K562 (cell line): ENCODE data around the gene SH3GLB2. TPM values are rescaled to one million over a fixed set of nuclear protein-coding genes. Genes with fewer than 3 reads are reported as not detected.

ENCODE experiments used
- ATAC-seq: fragments of 200-7000 bp; cut with Tn5 transposase; 3 replicates; pipeline ENCODE4 v1.9.1; 2020; ENCODE audit warnings: moderate library complexity
- BruUV-seq: library from RNA; stranded (reverse); fragments of 400-500 nt; replicated peaks from 2 replicates; lab custom pipeline; 2021; lab: Mats Ljungman, UMichigan
- CTCF ChIA-PET: fragments of 300-600 bp; formaldehyde crosslinking; extraction: SDS; loops from one replicate; lab custom pipeline; 2021; ENCODE audit warnings: low intra/inter-chr PET ratio; lab: Yijun Ruan, JAX
- POLR2A ChIA-PET: fragments of 300-600, 350-650 bp; sonication (Branson Sonifier 250); formaldehyde crosslinking; extraction: SDS; loops from one replicate; lab custom pipeline; 2021; ENCODE audit warnings: antibody characterized with exemption, inconsistent platforms; lab: Yijun Ruan, JAX
- DNase-seq, 4 experiments: peaks; one replicate each; pipeline versions ENCODE4 v3.0.0 to v3.0.0-alpha.2; 2011 to 2018; ENCODE audit warnings: low spot score in 3 of 4, mixed read lengths in 3 of 4; ENCODE audit errors: extremely low read depth in 1 of 4
- FAIRE-seq: peaks from 2 replicates; lab custom pipeline; 2011; peaks lifted over from hg19 to GRCh38; lab: Jason Lieb, UNC
- H2AFZ ChIP-seq: 2 replicates; pipeline ENCODE4 v1.6.0; 2011; ENCODE audit warnings: low read depth, low read length, control low read depth, inconsistent platforms
- H3K27ac ChIP-seq: fragments of 200-600 bp; 3 replicates; pipeline ENCODE4 v1.8.0; 2011; ENCODE audit warnings: low read depth, mild to moderate bottlenecking, control low read depth, inconsistent platforms, low read length, moderate library complexity, mixed read lengths; ENCODE audit errors: extremely low read depth
- H3K27me3 ChIP-seq, 2 experiments: fragments of 300-600 bp in 1 of 2; 2 replicates in 1 of 2; 3 replicates in 1 of 2; pipeline versions ENCODE4 v1.6.0 to v1.8.0; 2011; ENCODE audit warnings: inconsistent platforms in 2 of 2, low read length in 2 of 2, mild to moderate bottlenecking in 1 of 2, mixed read lengths in 1 of 2, moderate library complexity in 1 of 2; ENCODE audit not compliant: control insufficient read depth in 2 of 2, insufficient read depth in 2 of 2
- H3K36me3 ChIP-seq: fragments of 300-600 bp; 3 replicates; pipeline ENCODE4 v1.8.0; 2011; ENCODE audit warnings: mild to moderate bottlenecking, low read length, inconsistent platforms; ENCODE audit not compliant: control insufficient read depth, insufficient read depth
- H3K4me1 ChIP-seq, 2 experiments: fragments of 200-600 bp in 1 of 2; replicated peaks in 1 of 2; 2 replicates in 1 of 2; 3 replicates in 1 of 2; pipeline versions ENCODE4 v1.5.1 to v1.8.0; 2011; ENCODE audit warnings: inconsistent platforms in 2 of 2, low read length in 2 of 2, mild to moderate bottlenecking in 1 of 2, mixed read lengths in 1 of 2, moderate library complexity in 1 of 2; ENCODE audit not compliant: control insufficient read depth in 2 of 2, insufficient read depth in 2 of 2
- H3K4me2 ChIP-seq: 2 replicates; pipeline ENCODE4 v1.6.1; 2011; ENCODE audit warnings: low read length, control low read depth, inconsistent platforms, mixed read lengths; ENCODE audit not compliant: insufficient read depth
- H3K4me3 ChIP-seq: fragments of 200-600 bp; sonication (generic), shearing (Covaris generic); 2 replicates; pipeline ENCODE4 v1.5.1; 2016; ENCODE audit warnings: control low read depth, inconsistent platforms
- H3K79me2 ChIP-seq: fragments of 200-600 bp; 3 replicates; pipeline ENCODE4 v1.8.0; 2011; ENCODE audit warnings: low read length, inconsistent platforms; ENCODE audit not compliant: control insufficient read depth, insufficient read depth
- H3K9ac ChIP-seq, 2 experiments: 2 replicates each; pipeline versions ENCODE4 v1.6.0 to v1.6.1; 2011; ENCODE audit warnings: low read depth in 2 of 2, low read length in 2 of 2, control low read depth in 1 of 2, inconsistent platforms in 1 of 2, mild to moderate bottlenecking in 1 of 2, mixed read lengths in 1 of 2; ENCODE audit not compliant: insufficient read depth in 1 of 2
- H3K9me1 ChIP-seq: one replicate; pipeline ENCODE4 v1.6.0; 2011; ENCODE audit warnings: inconsistent platforms, mild to moderate bottlenecking, low read length, moderate library complexity; ENCODE audit not compliant: control insufficient read depth, insufficient read depth
- H3K9me3 ChIP-seq: replicated peaks from 2 replicates; pipeline ENCODE4 v1.5.1; 2011; ENCODE audit warnings: low read depth, low read length, inconsistent platforms; ENCODE audit not compliant: control insufficient read depth, insufficient read depth
- H4K20me1 ChIP-seq: replicated peaks from 2 replicates; pipeline ENCODE4 v1.6.1; 2011; ENCODE audit warnings: low read length, inconsistent platforms, mixed read lengths; ENCODE audit not compliant: control insufficient read depth, insufficient read depth
- ARID3A ChIP-seq: IDR thresholded peaks from 2 replicates; pipeline ENCODE4 v1.6.1; 2012; ENCODE audit warnings: low read depth, low read length, improper control_type of control experiment, borderline replicate concordance
- CEBPB ChIP-seq: fragments of 450-650 bp; IDR thresholded peaks from 2 replicates; pipeline ENCODE4 v1.6.1; 2016; ENCODE audit warnings: missing genetic modification characterization, missing compliant biosample characterization
- CTBP1 ChIP-seq: fragments of 450-650 bp; IDR thresholded peaks from 2 replicates; pipeline ENCODE4 v1.6.1; 2016; ENCODE audit warnings: borderline replicate concordance
- DIDO1 ChIP-seq: fragments of 450-650 bp; IDR thresholded peaks from 2 replicates; pipeline ENCODE4 v1.6.1; 2016; ENCODE audit warnings: low read depth, missing biosample characterization, missing genetic modification characterization
- FOXK1 ChIP-seq: sonication (generic); formaldehyde crosslinking; IDR thresholded peaks from 2 replicates; pipeline ENCODE4 v1.8.0; 2022; ENCODE audit warnings: missing genetic modification reagents, mild to moderate bottlenecking, borderline replicate concordance
- U2AF2 ChIP-seq: fragments of 200-400 bp; formaldehyde crosslinking; optimal IDR thresholded peaks from 2 replicates; pipeline ENCODE3; 2017; ENCODE audit warnings: low read depth, mild to moderate bottlenecking, low read length
- VEZF1 ChIP-seq: fragments of 200-800 bp; sonication (Bioruptor generic); IDR thresholded peaks from 2 replicates; pipeline ENCODE4 v1.6.1; 2017; ENCODE audit warnings: missing genetic modification characterization, missing compliant biosample characterization
- WGBS: fragments of 100-300 bp; shearing (Covaris generic); methylation state at CpG from one replicate; pipeline ENCODE4 v1.1.6; 2016; ENCODE audit warnings: low coverage, mixed read lengths; ENCODE audit not compliant: insufficient coverage; ENCODE audit errors: missing lambda C conversion rate; 5-methylcytosine and 5-hydroxymethylcytosine counted together
- in situ Hi-C: fragments of 300-500 bp; cut with MboI; formaldehyde crosslinking; loops from 4 replicates; pipeline ENCODE4 v1.15.0; 2018; ENCODE audit warnings: inconsistent platforms, mixed read lengths
- intact Hi-C: fragments of 100-400 bp; cut with micrococcal nuclease; formaldehyde crosslinking; loops from 2 replicates; pipeline ENCODE4 v1.14.2; 2022
- polyA plus RNA-seq, 8 experiments: library from polyadenylated mRNA; depleted of rRNA in 4 of 8; stranded (reverse) in 5 of 8; unstranded in 3 of 8; fragments of >200 nt; fragmentation: Nextera tagmentation in 2 of 8; fragmentation: Illumina TruSeq in 1 of 8; extraction: Ambion mirVana in 2 of 8; extraction: Trizol in 1 of 8; gene quantifications; 2 replicates each; pipeline versions ENCODE4 v1.2.1 to v1.2.3, GENCODE V29; 2011 to 2014; ENCODE audit warnings: inconsistent platforms in 1 of 8, missing spikeins in 1 of 8
- total RNA-seq, 7 experiments: library from RNA; depleted of rRNA in 6 of 7; stranded (reverse); fragments of >200 nt in 6 of 7; fragmentation: Illumina TruSeq in 2 of 7; extraction: Trizol in 2 of 7; gene quantifications; 2 replicates each; pipeline versions ENCODE4 v1.2.1 to v1.2.3, GENCODE V29; 2011 to 2021; ENCODE audit warnings: low replicate concordance in 1 of 7

The SH3GLB2 gene
- total and polyA plus RNA-seq, 9 of the 15 experiments (the other 6 are each of a cell fraction or from before 2014, with no cell fraction given): 0.20 to 118 (median 58.8) TPM

- no TSS peak for BruUV-seq
- no peaks in the 10 kb centered on the region for H3K9me3 ChIP-seq
- no peak for TF ChIP-seq DIDO1 (tag)
- TF ChIP-seq U2AF2: no peak
- no peak for TF ChIP-seq VEZF1 (CRISPR knock-in tag)
- no peak for TF ChIP-seq FOXK1 (CRISPR knock-in tag)
- 0 out of 2 replicates have a peak, but pooled peaks have one; percentile 8 for TF ChIP-seq CEBPB (tag)
- TF ChIP-seq CTBP1: no peak
- no peak for TF ChIP-seq ARID3A
- ChIA-PET CTCF (no interaction called here), POLR2A (interaction anchor here (0.6 to 1.1 kb wide), 2 partner anchors 18 to 129 kb away, joined by 4 to 6 read pairs; no protein-coding TSS in a partner anchor)
- H3K27ac ChIP-seq: no peak overlapping the region
- DNase-seq (no peak), FAIRE-seq (no peak), ATAC-seq (no peak)
- H3K36me3 ChIP-seq: peaks cover 2% of the 10 kb centered on the region; the same call in 1 of the 3 replicates
- intact Hi-C loops: no loop called here
- no peak overlapping the region for H3K4me2 ChIP-seq
- in situ Hi-C loops: no loop called here
- H3K4me1 ChIP-seq: peaks cover 6 to 40% of the 10 kb centered on the region in 2 experiments; a peak in 4 of 5 replicates
- H2AFZ ChIP-seq: no peak overlapping the region
- H3K4me3 ChIP-seq: no peak overlapping the region
- peak overlapping the region in 1 of 2 experiments; percentile 60; a peak in 1 of 4 replicates for H3K9ac ChIP-seq
- 76% methylated on average over 10 of the region's 10 CpGs for WGBS
- H4K20me1 ChIP-seq: no peaks in the 10 kb centered on the region; the same call in 1 of the 2 replicates
- no peaks in the 10 kb centered on the region for H3K27me3 ChIP-seq
- peaks cover 25% of the 10 kb centered on the region for H3K79me2 ChIP-seq
- H3K9me1 ChIP-seq: no peaks in the 10 kb centered on the region
These were observed 49.1 kb upstream of the SH3GLB2 start for GRCh38 chr9:129077236-129077635.
